Panc1 (cell line): ENCODE measurements around the gene FAM53B. TPM values are rescaled to one million over a fixed set of nuclear protein-coding genes. Genes with fewer than 3 reads are reported as not detected.

Experiments used
- ATAC-seq: fragments of 200-7000 bp; cut with Tn5 transposase; 2 replicates; pipeline ENCODE4 v1.9.1; 2020; ENCODE audit warnings: mild to moderate bottlenecking, moderate library complexity
- BruUV-seq: library from RNA; stranded (reverse); fragments of 400-500 nt; replicated peaks from 2 replicates; lab custom pipeline; 2021; lab: Mats Ljungman, UMichigan
- CTCF ChIA-PET: fragments of 300-600 bp; sonication (Branson Sonifier 250); formaldehyde crosslinking; loops from one replicate; lab custom pipeline; 2022; ENCODE audit warnings: antibody characterized with exemption; lab: Charles Lee
- POLR2A ChIA-PET: fragments of 300-600 bp; sonication (Branson Sonifier 250); formaldehyde crosslinking; loops from one replicate; lab custom pipeline; 2022; ENCODE audit warnings: antibody characterized with exemption; lab: Charles Lee
- DNase-seq: peaks from one replicate; pipeline ENCODE4 v3.0.0-alpha.2; 2010; ENCODE audit warnings: low read depth, low spot score
- H3K27ac ChIP-seq: 2 replicates; pipeline ENCODE4 v1.5.1; 2011; ENCODE audit warnings: mild to moderate bottlenecking, low read length, inconsistent platforms
- H3K27me3 ChIP-seq: fragments of 200-500 bp; sonication (Bioruptor generic); 2 replicates; pipeline ENCODE4 v1.6.0; 2014; ENCODE audit warnings: low read length, inconsistent platforms; ENCODE audit not compliant: control insufficient read depth, insufficient read depth
- H3K36me3 ChIP-seq: fragments of 200-500 bp; sonication (Bioruptor generic); 2 replicates; pipeline ENCODE4 v1.5.1; 2014; ENCODE audit warnings: inconsistent platforms, mild to moderate bottlenecking, low read length, moderate library complexity; ENCODE audit not compliant: control insufficient read depth, insufficient read depth
- H3K4me1 ChIP-seq: 2 replicates; pipeline ENCODE4 v1.5.1; 2011; ENCODE audit warnings: inconsistent platforms, mild to moderate bottlenecking, low read length, moderate library complexity; ENCODE audit not compliant: control insufficient read depth, insufficient read depth
- H3K4me3 ChIP-seq, 2 experiments: 2 replicates each; pipeline ENCODE4 v1.5.1; 2011 to 2012; ENCODE audit warnings: low read depth in 2 of 2, low read length in 2 of 2, mild to moderate bottlenecking in 2 of 2, inconsistent platforms in 1 of 2, moderate library complexity in 1 of 2
- H3K9me3 ChIP-seq: fragments of 200-500 bp; sonication (Bioruptor generic); 2 replicates; pipeline ENCODE4 v1.5.1; 2014; ENCODE audit warnings: low read depth, mild to moderate bottlenecking, inconsistent platforms, low read length, moderate library complexity; ENCODE audit not compliant: control insufficient read depth, insufficient read depth
- POLR2AphosphoS5 ChIP-seq: IDR thresholded peaks from 2 replicates; pipeline ENCODE4 v1.6.1; 2012; ENCODE audit warnings: mild to moderate bottlenecking, low read depth, low read length, moderate library complexity
- REST ChIP-seq, 2 experiments: IDR thresholded peaks; 2 replicates each; pipeline ENCODE4 v1.6.1; 2011 to 2012; ENCODE audit warnings: low read depth in 2 of 2, control low read depth in 1 of 2, low read length in 1 of 2, mild to moderate bottlenecking in 1 of 2, moderate library complexity in 1 of 2; ENCODE audit not compliant: insufficient read depth in 1 of 2
- SIN3A ChIP-seq: IDR thresholded peaks from 2 replicates; pipeline ENCODE4 v1.6.1; 2012; ENCODE audit warnings: low read depth, mild to moderate bottlenecking, low read length, moderate library complexity, borderline replicate concordance; ENCODE audit not compliant: insufficient read depth
- TCF7L2 ChIP-seq: IDR thresholded peaks from 2 replicates; pipeline ENCODE4 v1.6.1; 2011; ENCODE audit warnings: mild to moderate bottlenecking, low read depth, low read length, inconsistent platforms
- in situ Hi-C: cut with HindIII; loops from 2 replicates; pipeline ENCODE4 v1.10.0; 2016; ENCODE audit warnings: low sequenced_read_pairs, low pct_unique_long_range_greater_than_20kb
- intact Hi-C: fragments of 100-400 bp; cut with micrococcal nuclease; formaldehyde crosslinking; loops from one replicate; pipeline ENCODE4 v1.10.0; 2022; ENCODE audit not compliant: unreplicated experiment
- total RNA-seq: library from RNA; stranded (reverse); gene quantifications from one replicate; pipeline ENCODE4 v1.2.1, GENCODE V29; 2021; ENCODE audit not compliant: unreplicated experiment
- TF ChIP-seq, protein P1 (sequence below): fragments of 450-650 bp; IDR thresholded peaks from 2 replicates; pipeline ENCODE4 v1.5.1; 2017; ENCODE audit warnings: mild to moderate bottlenecking

The FAM53B gene
- total RNA-seq, 1 experiment from 2014 or later: 42.5 TPM

DNA sequence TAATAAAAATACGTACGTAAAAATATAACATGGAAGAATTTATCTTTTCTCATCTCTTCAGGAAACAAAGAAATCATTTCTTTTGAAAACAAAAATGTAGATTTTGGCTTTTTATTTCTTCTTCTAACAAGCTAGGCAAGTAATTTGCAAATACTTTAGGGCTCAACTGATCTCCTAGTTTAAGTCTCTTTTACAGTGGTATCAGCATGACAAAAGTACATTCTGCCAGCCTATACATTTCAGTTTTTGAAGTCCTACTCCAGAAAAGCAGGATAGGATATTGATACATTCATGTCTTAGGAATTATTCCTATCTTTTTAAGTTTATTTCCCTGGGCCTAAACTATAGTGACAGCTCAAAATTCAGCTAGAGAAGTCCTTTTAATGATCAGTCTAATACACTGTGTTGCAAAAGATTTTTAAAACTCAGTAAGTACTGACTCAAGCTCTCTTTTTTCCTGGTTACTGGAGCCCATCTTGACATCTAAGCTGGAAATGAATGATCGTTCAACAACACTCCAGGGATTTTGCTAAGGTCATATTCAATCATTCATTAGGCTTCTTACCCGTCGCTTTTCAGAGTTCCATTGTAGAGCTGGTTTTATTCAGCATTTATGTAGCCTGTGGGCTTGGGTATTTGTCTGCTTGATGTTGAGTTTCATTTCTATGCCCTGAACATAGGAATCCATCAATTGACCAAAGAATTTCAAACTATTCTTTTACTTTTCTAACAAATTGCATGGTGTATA lies 12.2 kb upstream of the FAM53B start:
- BruUV-seq: no TSS peak
- peaks cover 49% of the 10 kb centered on the region for H3K36me3 ChIP-seq
- ATAC-seq: no peak
- no peaks in the 10 kb centered on the region for H3K27me3 ChIP-seq
- no peak overlapping the region for H3K4me3 ChIP-seq
- no peaks in the 10 kb centered on the region for H3K4me1 ChIP-seq
- in situ Hi-C loops: no loop called here
- no peak for DNase-seq
- intact Hi-C loops: no loop called here
- H3K9me3 ChIP-seq: no peaks in the 10 kb centered on the region
- H3K27ac ChIP-seq: no peak overlapping the region
- ChIA-PET CTCF (interaction anchor here (0.5 to 0.6 kb wide), 2 partner anchors 10 to 784 kb away, joined by 3 read pairs; no protein-coding TSS in a partner anchor), POLR2A (interaction anchor here (0.6 kb wide), 1 partner anchor 105 kb away, joined by 4 read pairs; no protein-coding TSS in a partner anchor)
- TF ChIP-seq, protein P1, sequence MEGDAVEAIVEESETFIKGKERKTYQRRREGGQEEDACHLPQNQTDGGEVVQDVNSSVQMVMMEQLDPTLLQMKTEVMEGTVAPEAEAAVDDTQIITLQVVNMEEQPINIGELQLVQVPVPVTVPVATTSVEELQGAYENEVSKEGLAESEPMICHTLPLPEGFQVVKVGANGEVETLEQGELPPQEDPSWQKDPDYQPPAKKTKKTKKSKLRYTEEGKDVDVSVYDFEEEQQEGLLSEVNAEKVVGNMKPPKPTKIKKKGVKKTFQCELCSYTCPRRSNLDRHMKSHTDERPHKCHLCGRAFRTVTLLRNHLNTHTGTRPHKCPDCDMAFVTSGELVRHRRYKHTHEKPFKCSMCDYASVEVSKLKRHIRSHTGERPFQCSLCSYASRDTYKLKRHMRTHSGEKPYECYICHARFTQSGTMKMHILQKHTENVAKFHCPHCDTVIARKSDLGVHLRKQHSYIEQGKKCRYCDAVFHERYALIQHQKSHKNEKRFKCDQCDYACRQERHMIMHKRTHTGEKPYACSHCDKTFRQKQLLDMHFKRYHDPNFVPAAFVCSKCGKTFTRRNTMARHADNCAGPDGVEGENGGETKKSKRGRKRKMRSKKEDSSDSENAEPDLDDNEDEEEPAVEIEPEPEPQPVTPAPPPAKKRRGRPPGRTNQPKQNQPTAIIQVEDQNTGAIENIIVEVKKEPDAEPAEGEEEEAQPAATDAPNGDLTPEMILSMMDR: no peak
- TF ChIP-seq SIN3A (no peak), POLR2AphosphoS5 (no peak), REST (IDR thresholded peaks at IDR 0.05; ENCODE audit: insufficient read depth in 1 of 2, low read depth in 2 of 2, low read length in 1 of 2) (no peak), TCF7L2 (no peak)

DNA sequence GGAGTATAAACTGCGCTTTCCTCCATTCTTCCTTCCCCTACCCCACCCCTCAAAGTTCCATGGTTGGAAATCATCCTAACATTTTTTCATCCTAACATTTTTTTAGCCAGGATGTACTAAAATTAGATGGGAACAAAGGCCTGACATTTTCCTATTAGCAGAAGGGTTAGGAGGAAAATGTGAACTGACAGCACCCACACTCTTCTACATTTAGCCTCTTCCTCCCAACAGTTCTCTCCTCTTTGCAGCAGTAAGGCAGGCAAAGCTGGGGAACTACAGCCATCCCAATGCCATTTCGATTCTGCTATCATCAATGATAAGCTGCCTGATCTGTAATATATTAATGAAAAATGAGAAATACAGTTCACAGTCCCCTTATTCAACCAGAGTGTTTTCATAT lies 11.4 kb upstream of the FAM53B start:
- in situ Hi-C loops (no loop called here), intact Hi-C loops (no loop called here)
- Histone ChIP-seq H3K27me3 (no peaks in the 10 kb centered on the region), H3K4me1 (no peaks in the 10 kb centered on the region), H3K4me3 (no peak overlapping the region), H3K36me3 (peaks cover 49% of the 10 kb centered on the region), H3K27ac (no peak overlapping the region), H3K9me3 (no peaks in the 10 kb centered on the region)
- BruUV-seq: no TSS peak
- ATAC-seq: no peak
- POLR2A ChIA-PET: interaction anchor here (0.6 kb wide), 1 partner anchor 17 kb away, joined by 3 read pairs; no protein-coding TSS in a partner anchor
- no peak for DNase-seq
- TF ChIP-seq SIN3A (no peak), TCF7L2 (no peak), POLR2AphosphoS5 (no peak), REST (IDR thresholded peaks at IDR 0.05; ENCODE audit: insufficient read depth in 1 of 2, low read depth in 2 of 2, low read length in 1 of 2) (no peak)
- TF ChIP-seq, protein P1: no peak
- CTCF ChIA-PET: no interaction called here
